Left lung (tissue), 10 donors: ENCODE results near the gene TTLL1. TPM values are rescaled to one million over a fixed set of nuclear protein-coding genes. Genes with fewer than 3 reads are reported as not detected.
A peak's percentile ranks its signal among the peaks of the same experiment; 100 is the strongest.

Experiments used
- ATAC-seq: fragments of 200-7000 bp; cut with Tn5 transposase; one replicate; pipeline ENCODE4 v1.9.1; 2020; ENCODE audit warnings: moderate library complexity
- DNase-seq, 4 donors: peaks; one replicate each; pipeline ENCODE4 v3.0.0-alpha.2; 2013 to 2020
- H3K27ac ChIP-seq, 2 donors: fragments of 200-600 bp; sonication (generic) in 1 of 2; one replicate each; pipeline versions ENCODE4 v1.5.0 to v1.8.0; 2020 to 2021
- H3K27me3 ChIP-seq, 2 donors: fragments of 200-600 bp; sonication (generic) in 1 of 2; one replicate each; pipeline versions ENCODE4 v1.5.0 to v1.8.0; 2020 to 2021
- H3K36me3 ChIP-seq, 2 donors: fragments of 200-600 bp; sonication (generic) in 1 of 2; one replicate each; pipeline versions ENCODE4 v1.5.0 to v1.8.0; 2020 to 2021
- H3K4me1 ChIP-seq, 2 donors: fragments of 200-600 bp; one replicate each; pipeline ENCODE4 v1.8.0; 2021
- H3K4me3 ChIP-seq, 2 donors: fragments of 200-600 bp; sonication (generic) in 1 of 2; one replicate each; pipeline versions ENCODE4 v1.5.0 to v1.8.0; 2020 to 2021; ENCODE audit warnings: mild to moderate bottlenecking in 1 of 2
- H3K9me3 ChIP-seq, 2 donors: fragments of 200-600 bp; sonication (generic) in 1 of 2; one replicate each; pipeline versions ENCODE4 v1.5.0 to v1.8.0; 2020 to 2021
- CTCF ChIP-seq, 2 donors: fragments of 200-600 bp; sonication (generic) in 1 of 2; IDR thresholded peaks; one replicate each; pipeline versions ENCODE4 v1.5.0 to v1.8.0; 2021; ENCODE audit warnings: antibody characterized with exemption in 2 of 2
- intact Hi-C, 2 donors: fragments of 100-400 bp; cut with DNase I; formaldehyde crosslinking; loops; one replicate each; pipeline versions ENCODE4 v1.11.2 to v1.14.2; 2022
- polyA plus RNA-seq, 6 donors: library from polyadenylated mRNA; unstranded; fragments of 120-200 nt; gene quantifications; one replicate each; pipeline ENCODE4 v1.2.1, GENCODE V29; 2013; ENCODE audit not compliant: insufficient read length in 6 of 6
- total RNA-seq, 2 donors: library from RNA; stranded (reverse); fragmentation: NEBNext Ultra II Directional; extraction: Animal tissue kit (Norgen Biotek cat#: 25700); gene quantifications; one replicate each; pipeline ENCODE4 v1.2.1, GENCODE V29; 2021
- donor health status: DM: no; HTN: yes; CAD: no.
- donor health status: DM: no; HTN: no; CAD: no.

The TTLL1 gene
- total and polyA plus RNA-seq, 8 donors, result 5.3 to 19.1 (median 16.2) TPM

GRCh38 chr22:43012390-43012789 is 76.8 kb downstream of the TTLL1 start:
- no peak overlapping the region for H3K4me3 ChIP-seq
- H3K27me3 ChIP-seq, result no peaks in the 10 kb centered on the region
- TF ChIP-seq CTCF (IDR thresholded peaks at IDR 0.05), result no peak
- no peak overlapping the region for H3K27ac ChIP-seq
- no peak for DNase-seq
- H3K4me1 ChIP-seq, result peaks cover 19 to 59% of the 10 kb centered on the region in 2 donors
- no peaks in the 10 kb centered on the region for H3K9me3 ChIP-seq
- intact Hi-C loops, result no loop called here
- no peaks in the 10 kb centered on the region for H3K36me3 ChIP-seq
- no peak for ATAC-seq

- intact Hi-C loops, result no loop called here
- Histone ChIP-seq H3K9me3 (no peaks in the 10 kb centered on the region), H3K4me3 (no peak overlapping the region), H3K27me3 (no peaks in the 10 kb centered on the region), H3K4me1 (peaks cover 19 to 65% of the 10 kb centered on the region in 2 donors), H3K36me3 (no peaks in the 10 kb centered on the region), H3K27ac (no peak overlapping the region)
- ATAC-seq (no peak), DNase-seq (no peak)
- no peak for TF ChIP-seq CTCF (IDR thresholded peaks at IDR 0.05)
Observed at GRCh38 chr22:43011079-43011478, 78.1 kb downstream of the TTLL1 start.

- ATAC-seq (no peak), DNase-seq (no peak)
- no peaks in the 10 kb centered on the region for H3K36me3 ChIP-seq
- H3K9me3 ChIP-seq, result no peaks in the 10 kb centered on the region
- TF ChIP-seq CTCF (IDR thresholded peaks at IDR 0.05), result no peak
- H3K4me3 ChIP-seq, result no peak overlapping the region
- peaks cover 30 to 73% of the 10 kb centered on the region in 2 donors for H3K4me1 ChIP-seq
- H3K27me3 ChIP-seq, result no peaks in the 10 kb centered on the region
- intact Hi-C loops, result no loop called here
- H3K27ac ChIP-seq, result peak overlapping the region; percentile 42 to 63
Observed at GRCh38 chr22:43009444-43009843, 79.7 kb downstream of the TTLL1 start.

GRCh38 chr22:43008921-43009320 is 80.3 kb downstream of the TTLL1 start:
- intact Hi-C loops, result no loop called here
- Histone ChIP-seq H3K27ac (peak overlapping the region; percentile 42 to 63), H3K4me1 (peaks cover 35 to 77% of the 10 kb centered on the region in 2 donors), H3K27me3 (no peaks in the 10 kb centered on the region), H3K4me3 (no peak overlapping the region), H3K9me3 (no peaks in the 10 kb centered on the region), H3K36me3 (no peaks in the 10 kb centered on the region)
- DNase-seq, result no peak
- ATAC-seq, result no peak
- no peak for TF ChIP-seq CTCF (IDR thresholded peaks at IDR 0.05)

- Histone ChIP-seq H3K36me3 (no peaks in the 10 kb centered on the region), H3K4me3 (no peak overlapping the region), H3K27ac (peak overlapping the region; percentile 42 to 63), H3K27me3 (no peaks in the 10 kb centered on the region), H3K9me3 (no peaks in the 10 kb centered on the region), H3K4me1 (peaks cover 33 to 77% of the 10 kb centered on the region in 2 donors)
- ATAC-seq (peak; percentile 41), DNase-seq (no peak)
- intact Hi-C loops, result no loop called here
- TF ChIP-seq CTCF (IDR thresholded peaks at IDR 0.05), result no peak
Observed at GRCh38 chr22:43008509-43008908, 80.7 kb downstream of the TTLL1 start.
